Neutrophil (primary cell): ENCODE measurements around the gene LPP.

Experiments
- H3K27ac ChIP-seq: fragments of 200-600 bp; sonication (generic); 2 replicates; pipeline ENCODE4 v1.5.1; 2016; ENCODE audit warnings: mild to moderate bottlenecking, moderate library complexity
- H3K27me3 ChIP-seq: fragments of 200-600 bp; sonication (generic); 2 replicates; pipeline ENCODE4 v1.6.0; 2016; ENCODE audit warnings: mild to moderate bottlenecking
- H3K36me3 ChIP-seq: fragments of 200-600 bp; sonication (generic); 2 replicates; pipeline ENCODE4 v1.5.1; 2017
- H3K4me1 ChIP-seq, 2 experiments: fragments of 200-600 bp in 1 of 2; sonication (generic) in 1 of 2; 1 replicate in 1 of 2; 2 replicates in 1 of 2; pipeline versions ENCODE4 v1.5.1 to v1.6.1; 2013 to 2016; ENCODE audit warnings: low read depth in 1 of 2, low read length in 1 of 2, mild to moderate bottlenecking in 1 of 2, moderate library complexity in 1 of 2; ENCODE audit not compliant: control insufficient read depth in 1 of 2, insufficient read depth in 1 of 2
- H3K4me3 ChIP-seq, 2 experiments: fragments of 200-600 bp in 1 of 2; sonication (generic) in 1 of 2; 1 replicate in 1 of 2; 2 replicates in 1 of 2; pipeline ENCODE4 v1.5.1; 2013 to 2016; ENCODE audit warnings: low read depth in 1 of 2, low read length in 1 of 2, mild to moderate bottlenecking in 1 of 2, moderate library complexity in 1 of 2
- H3K9me3 ChIP-seq: fragments of 200-600 bp; sonication (generic); 2 replicates; pipeline ENCODE4 v1.5.1; 2016
- TF ChIP-seq, protein P1 (sequence below): fragments of 200-600 bp; sonication (generic); IDR thresholded peaks from 2 replicates; pipeline ENCODE4 v1.5.1; 2016; ENCODE audit warnings: antibody characterized with exemption

The LPP gene

DNA sequence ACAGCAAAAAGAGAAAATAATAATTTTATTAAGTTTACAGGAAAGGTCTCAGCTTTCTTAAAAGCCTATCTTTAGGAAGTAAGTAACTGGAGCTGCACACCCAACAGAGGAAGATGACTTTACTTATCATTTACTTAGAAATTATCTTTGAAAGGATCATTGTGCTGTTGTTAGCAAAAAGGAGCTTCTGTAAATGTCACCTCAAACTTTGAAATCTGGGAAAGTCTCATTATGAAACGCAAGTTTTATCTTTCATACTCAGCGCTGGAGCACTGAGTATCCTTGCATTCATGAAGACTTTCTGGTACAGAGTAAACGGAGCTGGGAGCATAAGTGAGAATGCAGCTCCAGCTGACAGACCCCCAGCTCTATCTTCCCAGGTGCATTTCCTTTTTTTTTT lies 526.6 kb downstream of the LPP start:
- H3K9me3 ChIP-seq: no peaks in the 10 kb centered on the region
- no peak overlapping the region for H3K27ac ChIP-seq
- H3K36me3 ChIP-seq: no peaks in the 10 kb centered on the region
- TF ChIP-seq, protein P1, sequence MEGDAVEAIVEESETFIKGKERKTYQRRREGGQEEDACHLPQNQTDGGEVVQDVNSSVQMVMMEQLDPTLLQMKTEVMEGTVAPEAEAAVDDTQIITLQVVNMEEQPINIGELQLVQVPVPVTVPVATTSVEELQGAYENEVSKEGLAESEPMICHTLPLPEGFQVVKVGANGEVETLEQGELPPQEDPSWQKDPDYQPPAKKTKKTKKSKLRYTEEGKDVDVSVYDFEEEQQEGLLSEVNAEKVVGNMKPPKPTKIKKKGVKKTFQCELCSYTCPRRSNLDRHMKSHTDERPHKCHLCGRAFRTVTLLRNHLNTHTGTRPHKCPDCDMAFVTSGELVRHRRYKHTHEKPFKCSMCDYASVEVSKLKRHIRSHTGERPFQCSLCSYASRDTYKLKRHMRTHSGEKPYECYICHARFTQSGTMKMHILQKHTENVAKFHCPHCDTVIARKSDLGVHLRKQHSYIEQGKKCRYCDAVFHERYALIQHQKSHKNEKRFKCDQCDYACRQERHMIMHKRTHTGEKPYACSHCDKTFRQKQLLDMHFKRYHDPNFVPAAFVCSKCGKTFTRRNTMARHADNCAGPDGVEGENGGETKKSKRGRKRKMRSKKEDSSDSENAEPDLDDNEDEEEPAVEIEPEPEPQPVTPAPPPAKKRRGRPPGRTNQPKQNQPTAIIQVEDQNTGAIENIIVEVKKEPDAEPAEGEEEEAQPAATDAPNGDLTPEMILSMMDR: no peak
- H3K4me3 ChIP-seq: no peak overlapping the region
- peaks cover 4 to 14% of the 10 kb centered on the region in 2 experiments for H3K4me1 ChIP-seq
- no peaks in the 10 kb centered on the region for H3K27me3 ChIP-seq

GRCh38 chr3:188682316-188682715 lies 528.4 kb downstream of the LPP start:
- H3K4me3 ChIP-seq: no peak overlapping the region
- TF ChIP-seq, protein P1: no peak
- H3K27me3 ChIP-seq: no peaks in the 10 kb centered on the region
- H3K27ac ChIP-seq: no peak overlapping the region
- peaks cover 16 to 31% of the 10 kb centered on the region in 2 experiments for H3K4me1 ChIP-seq
- no peaks in the 10 kb centered on the region for H3K9me3 ChIP-seq
- no peaks in the 10 kb centered on the region for H3K36me3 ChIP-seq

GRCh38 chr3:188683032-188683521 lies 529.1 kb downstream of the LPP start:
- no peaks in the 10 kb centered on the region for H3K36me3 ChIP-seq
- no peaks in the 10 kb centered on the region for H3K27me3 ChIP-seq
- TF ChIP-seq, protein P1: no peak
- H3K4me1 ChIP-seq: peaks cover 23 to 39% of the 10 kb centered on the region in 2 experiments
- H3K4me3 ChIP-seq: no peak overlapping the region
- H3K27ac ChIP-seq: no peak overlapping the region
- no peaks in the 10 kb centered on the region for H3K9me3 ChIP-seq

DNA sequence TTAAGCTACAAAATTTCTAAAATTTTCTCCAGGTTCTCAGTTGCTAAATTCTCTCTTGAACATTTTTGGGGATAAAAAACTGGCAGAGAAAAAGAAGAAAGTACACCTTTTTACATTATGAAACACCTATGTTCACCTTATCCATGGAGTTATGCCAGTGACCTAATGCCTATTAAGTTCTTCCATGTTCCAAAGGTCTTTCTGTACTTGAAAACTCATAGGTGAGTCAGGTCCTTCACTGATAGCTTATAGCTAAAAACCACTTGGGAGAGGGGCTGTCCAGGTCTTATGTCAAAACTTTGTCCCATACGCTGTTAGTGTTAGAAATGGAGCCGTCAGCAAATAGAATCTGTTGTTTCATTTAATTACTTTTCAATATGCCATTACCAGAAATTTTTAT lies 530.3 kb downstream of the LPP start:
- H3K36me3 ChIP-seq: no peaks in the 10 kb centered on the region
- no peak overlapping the region for H3K27ac ChIP-seq
- no peaks in the 10 kb centered on the region for H3K9me3 ChIP-seq
- peaks cover 34 to 51% of the 10 kb centered on the region in 2 experiments for H3K4me1 ChIP-seq
- H3K27me3 ChIP-seq: no peaks in the 10 kb centered on the region
- H3K4me3 ChIP-seq: no peak overlapping the region
- TF ChIP-seq, protein P1: no peak

DNA sequence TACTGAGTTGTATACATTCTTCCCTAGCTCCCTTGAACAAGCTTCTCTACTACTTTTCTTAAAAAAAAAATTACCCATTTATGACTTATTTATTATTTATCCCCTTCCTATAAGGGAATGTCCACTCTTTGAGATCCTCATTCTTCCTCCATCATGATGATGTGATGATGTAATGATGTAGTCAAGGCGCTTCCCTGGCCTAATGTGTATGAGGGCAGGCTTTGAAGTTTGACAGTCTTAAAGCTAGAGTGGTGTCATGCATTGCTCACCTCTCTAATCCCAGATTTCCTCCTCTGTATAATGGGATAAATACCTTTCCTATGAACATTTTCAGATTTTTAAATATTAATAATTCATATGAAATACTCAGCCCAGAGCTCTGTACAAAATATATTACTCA lies 531.8 kb downstream of the LPP start:
- Histone ChIP-seq H3K27me3 (no peaks in the 10 kb centered on the region), H3K9me3 (no peaks in the 10 kb centered on the region), H3K36me3 (no peaks in the 10 kb centered on the region), H3K4me1 (peaks cover 39 to 61% of the 10 kb centered on the region in 2 experiments), H3K27ac (no peak overlapping the region), H3K4me3 (no peak overlapping the region)
- TF ChIP-seq, protein P1: no peak

DNA sequence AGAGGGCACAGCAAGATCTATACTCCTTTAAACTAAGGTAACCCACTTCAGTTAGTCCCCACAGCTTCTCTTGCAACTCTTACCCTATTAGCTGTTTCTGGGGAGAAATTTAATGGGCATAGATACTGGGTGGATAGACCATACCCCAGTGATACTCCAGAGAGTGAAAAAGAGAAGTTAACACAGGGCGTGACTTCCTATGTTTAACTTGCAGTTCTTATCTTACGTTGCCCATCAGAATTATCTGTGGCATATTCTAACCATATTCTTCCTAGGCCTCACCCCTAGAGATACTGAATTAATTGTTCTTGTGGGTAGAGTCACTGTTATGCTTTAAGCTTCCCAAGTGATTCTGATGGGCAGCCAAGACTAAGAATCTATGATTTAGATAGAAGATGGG lies 532.4 kb downstream of the LPP start:
- peaks cover 39 to 59% of the 10 kb centered on the region in 2 experiments for H3K4me1 ChIP-seq
- TF ChIP-seq, protein P1: no peak
- no peak overlapping the region for H3K4me3 ChIP-seq
- no peaks in the 10 kb centered on the region for H3K27me3 ChIP-seq
- no peaks in the 10 kb centered on the region for H3K9me3 ChIP-seq
- peak overlapping the region; percentile 79 for H3K27ac ChIP-seq
- H3K36me3 ChIP-seq: no peaks in the 10 kb centered on the region
